Brain microvascular endothelial cell (primary cell): Measurements from ENCODE around the gene ETS1.

Experiments
- DNase-seq: peaks from one replicate; pipeline ENCODE4 v3.0.0-alpha.2; 2020
- H3K27ac ChIP-seq: fragments of 250-450 bp; sonication (Bioruptor Pico); 2 replicates; pipeline ENCODE4 v1.5.1; 2020; ENCODE audit warnings: mild to moderate bottlenecking, moderate library complexity
- H3K27me3 ChIP-seq: fragments of 250-450 bp; sonication (Bioruptor Pico); replicated peaks from 2 replicates; pipeline ENCODE4 v1.5.1; 2020; ENCODE audit warnings: mild to moderate bottlenecking
- H3K36me3 ChIP-seq: fragments of 250-450 bp; sonication (Bioruptor Pico); replicated peaks from 2 replicates; pipeline ENCODE4 v1.5.1; 2020; ENCODE audit warnings: mild to moderate bottlenecking
- H3K4me3 ChIP-seq: 2 replicates; pipeline ENCODE4 v1.5.1; 2011; ENCODE audit warnings: low read depth, mild to moderate bottlenecking, control low read depth, low read length, moderate library complexity
- in situ Hi-C: cut with HindIII; loops from 2 replicates; pipeline ENCODE4 v1.10.0; 2017; ENCODE audit warnings: low sequenced_read_pairs, low pct_ligation_motif_present
- TF ChIP-seq, protein P1 (sequence below): IDR thresholded peaks from 2 replicates; pipeline ENCODE4 v1.5.1; 2011; ENCODE audit warnings: low read depth, mild to moderate bottlenecking, moderate library complexity, low read length, control low read depth, inconsistent platforms; ENCODE audit errors: missing control alignments

ETS1 gene

DNA sequence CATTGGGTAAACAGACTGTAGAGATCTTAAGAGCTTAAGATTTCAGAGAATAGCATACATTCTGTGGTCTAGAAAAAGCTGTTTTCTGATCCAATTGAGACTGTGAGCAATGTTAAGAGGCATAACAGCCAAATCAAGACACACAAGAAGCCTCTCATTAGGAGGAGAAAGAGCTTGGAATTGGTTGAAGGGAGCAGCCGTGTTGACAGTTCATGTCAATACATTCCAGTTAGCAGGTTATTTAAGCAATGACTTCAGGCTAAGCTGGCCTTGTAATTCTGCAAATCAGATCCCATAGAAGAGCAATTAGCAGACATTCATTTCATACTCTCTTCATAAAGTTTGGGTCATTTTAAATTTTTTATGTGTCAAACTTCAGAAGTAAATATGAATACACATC is 50.9 kb downstream of the ETS1 start:
- in situ Hi-C loops = no loop called here
- Histone ChIP-seq H3K27me3 (no peaks in the 10 kb centered on the region), H3K4me3 (no peak overlapping the region), H3K36me3 (no peaks in the 10 kb centered on the region), H3K27ac (no peak overlapping the region)
- TF ChIP-seq, protein P1, sequence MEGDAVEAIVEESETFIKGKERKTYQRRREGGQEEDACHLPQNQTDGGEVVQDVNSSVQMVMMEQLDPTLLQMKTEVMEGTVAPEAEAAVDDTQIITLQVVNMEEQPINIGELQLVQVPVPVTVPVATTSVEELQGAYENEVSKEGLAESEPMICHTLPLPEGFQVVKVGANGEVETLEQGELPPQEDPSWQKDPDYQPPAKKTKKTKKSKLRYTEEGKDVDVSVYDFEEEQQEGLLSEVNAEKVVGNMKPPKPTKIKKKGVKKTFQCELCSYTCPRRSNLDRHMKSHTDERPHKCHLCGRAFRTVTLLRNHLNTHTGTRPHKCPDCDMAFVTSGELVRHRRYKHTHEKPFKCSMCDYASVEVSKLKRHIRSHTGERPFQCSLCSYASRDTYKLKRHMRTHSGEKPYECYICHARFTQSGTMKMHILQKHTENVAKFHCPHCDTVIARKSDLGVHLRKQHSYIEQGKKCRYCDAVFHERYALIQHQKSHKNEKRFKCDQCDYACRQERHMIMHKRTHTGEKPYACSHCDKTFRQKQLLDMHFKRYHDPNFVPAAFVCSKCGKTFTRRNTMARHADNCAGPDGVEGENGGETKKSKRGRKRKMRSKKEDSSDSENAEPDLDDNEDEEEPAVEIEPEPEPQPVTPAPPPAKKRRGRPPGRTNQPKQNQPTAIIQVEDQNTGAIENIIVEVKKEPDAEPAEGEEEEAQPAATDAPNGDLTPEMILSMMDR = no peak
- DNase-seq = no peak

- Histone ChIP-seq H3K27me3 (no peaks in the 10 kb centered on the region), H3K36me3 (no peaks in the 10 kb centered on the region), H3K4me3 (no peak overlapping the region), H3K27ac (no peak overlapping the region)
- in situ Hi-C loops = no loop called here
- TF ChIP-seq, protein P1 = no peak
- no peak for DNase-seq
Measured at GRCh38 chr11:128535468-128536457, 51.6 kb downstream of the ETS1 start.

DNA sequence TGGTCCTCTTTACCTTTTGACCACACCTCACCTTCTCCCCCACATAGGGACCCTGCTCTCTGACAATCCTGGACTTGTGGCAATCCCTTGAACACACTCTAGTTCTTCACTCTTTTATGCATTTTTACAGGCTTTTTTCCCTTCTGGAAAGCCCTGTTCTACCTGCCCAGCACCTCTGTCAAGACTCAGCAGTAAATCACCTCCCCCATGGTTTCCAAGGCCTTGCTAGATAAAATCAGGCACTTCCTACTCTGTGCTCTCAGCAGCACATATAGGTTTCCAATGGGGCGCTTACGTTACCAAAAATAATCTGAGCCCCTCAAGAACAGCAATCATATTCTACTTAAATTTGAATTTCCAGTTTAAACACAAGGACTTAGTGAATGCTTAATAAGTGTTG is 53.9 kb downstream of the ETS1 start:
- TF ChIP-seq, protein P1 = no peak
- H3K4me3 ChIP-seq = no peak overlapping the region
- in situ Hi-C loops = no loop called here
- H3K27me3 ChIP-seq = no peaks in the 10 kb centered on the region
- H3K36me3 ChIP-seq = no peaks in the 10 kb centered on the region
- no peak for DNase-seq
- H3K27ac ChIP-seq = no peak overlapping the region

DNA sequence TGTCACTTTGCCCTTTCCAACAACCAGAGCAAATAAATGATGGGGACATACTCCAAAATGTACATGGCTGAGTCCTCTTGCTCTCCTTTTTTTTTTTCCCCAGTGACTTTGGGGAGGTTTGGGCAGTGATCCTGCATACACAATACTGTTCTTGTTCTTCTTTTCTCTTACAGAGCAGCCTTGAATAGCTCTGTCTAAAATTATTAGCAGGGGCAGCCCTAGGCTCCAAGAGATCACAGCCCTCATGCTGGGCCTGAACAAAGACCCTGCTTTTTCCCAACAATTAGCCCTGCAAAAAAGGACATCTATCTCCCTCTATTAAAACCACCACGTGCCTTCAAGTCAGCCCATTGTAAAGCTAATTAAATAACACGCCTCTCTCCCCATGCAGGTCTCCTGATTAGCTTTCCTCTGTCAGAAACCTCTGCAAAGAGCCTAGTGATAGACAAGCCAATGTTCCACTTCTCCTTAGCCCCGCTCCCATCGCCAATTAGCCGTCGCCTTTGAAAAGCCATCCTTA is 54.7 kb downstream of the ETS1 start:
- TF ChIP-seq, protein P1 = no peak
- Histone ChIP-seq H3K36me3 (no peaks in the 10 kb centered on the region), H3K4me3 (no peak overlapping the region), H3K27ac (no peak overlapping the region), H3K27me3 (no peaks in the 10 kb centered on the region)
- DNase-seq = no peak
- in situ Hi-C loops = no loop called here

DNA sequence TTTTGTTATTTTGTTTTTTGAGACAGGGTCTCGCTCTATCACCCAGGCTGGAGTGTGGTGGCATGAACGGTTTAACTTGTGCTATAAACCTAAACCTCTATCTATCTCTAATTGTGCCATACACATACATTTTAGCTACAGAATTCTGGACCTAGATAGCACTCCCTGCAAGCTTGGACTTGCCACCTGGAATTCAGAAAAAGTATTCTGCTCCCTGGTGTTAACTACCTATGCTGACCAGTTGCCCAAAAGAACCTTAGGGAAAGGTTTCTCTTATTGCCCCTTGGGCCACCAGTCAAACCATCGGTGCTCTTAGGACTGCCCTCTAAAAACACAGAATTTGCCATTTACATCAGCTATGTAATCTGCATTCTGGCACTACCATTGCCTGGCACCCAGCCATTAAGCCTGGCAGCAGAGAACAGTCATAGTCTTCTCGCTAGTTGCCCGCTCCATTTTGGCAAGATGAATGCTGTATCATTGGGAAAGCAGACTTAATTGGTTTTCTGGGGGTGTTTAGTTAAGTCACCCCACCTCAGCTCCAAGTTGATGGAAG is 55.3 kb downstream of the ETS1 start:
- H3K27ac ChIP-seq = no peak overlapping the region
- no peak for DNase-seq
- no peak overlapping the region for H3K4me3 ChIP-seq

More for the DNA sequence above, 55.3 kb downstream of the ETS1 start:
- H3K27me3 ChIP-seq = no peaks in the 10 kb centered on the region
- in situ Hi-C loops = no loop called here
- TF ChIP-seq, protein P1 = no peak
- H3K36me3 ChIP-seq = no peaks in the 10 kb centered on the region
